Heart left ventricle (tissue), 16 donors: Measurements from ENCODE around the gene NDEL1. TPM values are rescaled to one million over a fixed set of nuclear protein-coding genes. Genes with fewer than 3 reads are reported as not detected.
"Not testable (repeated sequence)": the region's sequence is repeated elsewhere in the genome, so short reads cannot be mapped to it uniquely, and the experiment has no call there.

Experiments
- ATAC-seq, 4 donors: fragments of 200-7000 bp; cut with Tn5 transposase; one replicate each; pipeline ENCODE4 v1.9.1; 2020 to 2022; ENCODE audit warnings: moderate library complexity in 4 of 4, mild to moderate bottlenecking in 3 of 4, moderate number of reproducible peaks in 1 of 4
- DNase-seq, 5 donors: peaks; one replicate each; pipeline ENCODE4 v3.0.0-alpha.2; 2020
- H3K27ac ChIP-seq, 12 donors: fragments of 200-600 bp; sonication (generic) in 4 of 12; one replicate each; pipeline versions ENCODE4 v1.5.0 to v1.8.0; 2016 to 2022; ENCODE audit warnings: mild to moderate bottlenecking in 2 of 12
- H3K27me3 ChIP-seq, 9 donors: fragments of 200-600 bp; sonication (generic) in 2 of 9; one replicate each; pipeline versions ENCODE4 v1.5.1 to v1.8.0; 2016 to 2022; ENCODE audit warnings: mild to moderate bottlenecking in 3 of 9
- H3K36me3 ChIP-seq, 9 donors: fragments of 200-600 bp; sonication (generic) in 2 of 9; one replicate each; pipeline versions ENCODE4 v1.5.0 to v1.8.0; 2018 to 2022; ENCODE audit warnings: mild to moderate bottlenecking in 2 of 9
- H3K4me1 ChIP-seq, 12 donors: fragments of 200-600 bp; sonication (generic) in 4 of 12; one replicate each; pipeline versions ENCODE4 v1.5.0 to v1.8.0; 2016 to 2022; ENCODE audit warnings: mild to moderate bottlenecking in 3 of 12
- H3K4me3 ChIP-seq, 12 donors: fragments of 200-600 bp; sonication (generic) in 4 of 12; one replicate each; pipeline versions ENCODE4 v1.5.0 to v1.8.0; 2017 to 2022; ENCODE audit warnings: mild to moderate bottlenecking in 9 of 12, moderate library complexity in 4 of 12
- H3K9me3 ChIP-seq, 12 donors: fragments of 200-600 bp; sonication (generic) in 4 of 12; one replicate each; pipeline versions ENCODE4 v1.5.0 to v1.8.0; 2016 to 2022; ENCODE audit warnings: mild to moderate bottlenecking in 1 of 12
- CTCF ChIP-seq, 12 donors: fragments of 200-600 bp; sonication (generic) in 4 of 12; IDR thresholded peaks; one replicate each; pipeline versions ENCODE4 v1.5.0 to v1.8.0; 2018 to 2022; ENCODE audit warnings: antibody characterized with exemption in 12 of 12, mild to moderate bottlenecking in 5 of 12
- POLR2A ChIP-seq, 2 donors: fragments of 450-650 bp; IDR thresholded peaks; one replicate each; pipeline ENCODE4 v1.6.1; 2017; ENCODE audit warnings: antibody characterized with exemption in 2 of 2, mild to moderate bottlenecking in 2 of 2, moderate library complexity in 2 of 2
- WGBS, 4 donors: extraction: QIAGEN DNeasy Blood & Tissue Kit in 2 of 4; methylation state at CpG; one replicate each; pipeline versions ENCODE4 v1.1.5 to v1.1.7; 2013 to 2018; 5-methylcytosine and 5-hydroxymethylcytosine counted together
- intact Hi-C, 10 donors: fragments of 100-400 bp; cut with DNase I; formaldehyde crosslinking; loops; one replicate each; pipeline versions ENCODE4 v1.11.1 to v1.14.2; 2022
- polyA plus RNA-seq, 2 donors: library from polyadenylated mRNA; stranded (reverse); fragments of 200-250 nt; gene quantifications; one replicate each; pipeline ENCODE4 v1.2.3, GENCODE V29; 2013
- total RNA-seq, 9 donors: library from RNA; depleted of rRNA in 2 of 9; stranded (reverse); fragments of >200 nt in 2 of 9; fragmentation: NEBNext Ultra II Directional in 3 of 9; extraction: Animal tissue kit (Norgen Biotek cat#: 25700) in 3 of 9; gene quantifications; one replicate each; pipeline versions ENCODE4 v1.1.0 to v1.2.4, GENCODE V29; 2016 to 2023
- donor health status: ischemic (EF 13 %, LVEDD 7.1; RV severe dilation, severe dysfunction).
- donor health status: healthy with polysubstance abuse.
- donor health status: DM: no; HTN: yes; CAD: no.
- donor health status: DM: no; HTN: no; CAD: no.
- donor health status: ischemic (EF 25% LVEDD 6.9; RV normal size, moderate dysfunction).
- donor health status: ischemic (EF 25% LVEDD 5.7; RV mildly dilated, moderate dysfunction).
- donor health status: healthy.
- donor health status: DM: yes; HTN: yes; CAD: no.
- donor health status: ischemic (EF 35%, LVEDD 5.7; RV mildly dilated, moderate dysfunction).
- donor health status: nonischemic (EF 11% LVEDD 7.7; RV severe dilation, severe dysfunction).
- donor health status: DM: yes; HTN: yes; CAD: no.
- donor health status: PGD.
- donor health status: ischemic (EF 29% LVEDD 5.4; RV normal size, mild dysfunction).
- donor health status: nonischemic (EF 23%, LVEDD 6.1; RV moderate dilation, normal function).

Gene NDEL1
- total and polyA plus RNA-seq, 11 donors, result 16.5 to 36.4 (median 25.8) TPM

GRCh38 chr17:8391711-8392110 lies 44.0 kb upstream of the NDEL1 start:
- WGBS, 4 donors, result 46 to 60% (median 50%) methylated on average over 9 of the region's 9 CpGs
- intact Hi-C loops, result no loop called here
- peaks cover 0 to 27% (median 11%) of the 10 kb centered on the region in 9 donors for H3K27me3 ChIP-seq

GRCh38 chr17:8392274-8392673 lies 43.4 kb upstream of the NDEL1 start:
- Histone ChIP-seq H3K27ac (no peak overlapping the region), H3K4me1 (peaks cover 0 to 6% (median 0%) of the 10 kb centered on the region in 12 donors), H3K27me3 (peaks cover 0 to 32% (median 16%) of the 10 kb centered on the region in 9 donors), H3K36me3 (no peaks in the 10 kb centered on the region), H3K9me3 (no peaks in the 10 kb centered on the region), H3K4me3 (no peak overlapping the region)
- WGBS, 4 donors, result 64 to 72% (median 67%) methylated on average over 16 to 18 of the region's 18 CpGs
- intact Hi-C loops, result no loop called here
- DNase-seq (no peak), ATAC-seq (peak in 1 of 4 donors; percentile 27)
- TF ChIP-seq POLR2A (IDR thresholded peaks at IDR 0.05) (no peak), CTCF (IDR thresholded peaks at IDR 0.05) (no peak)

More at GRCh38 chr17:8391711-8392110, 44.0 kb upstream of the NDEL1 start:
- H3K36me3 ChIP-seq, result no peaks in the 10 kb centered on the region
- TF ChIP-seq POLR2A (IDR thresholded peaks at IDR 0.05), result no peak
- no peak for TF ChIP-seq CTCF (IDR thresholded peaks at IDR 0.05)
- no peaks in the 10 kb centered on the region for H3K9me3 ChIP-seq
- no peak overlapping the region for H3K4me3 ChIP-seq
- DNase-seq (no peak), ATAC-seq (no peak)
- peaks cover 0 to 6% (median 0%) of the 10 kb centered on the region in 12 donors for H3K4me1 ChIP-seq
- no peak overlapping the region for H3K27ac ChIP-seq

GRCh38 chr17:8392674-8393469 lies 42.8 kb upstream of the NDEL1 start:
- intact Hi-C loops, result no loop called here
- no peak overlapping the region for H3K27ac ChIP-seq
- no peaks in the 10 kb centered on the region for H3K9me3 ChIP-seq
- H3K36me3 ChIP-seq, result no peaks in the 10 kb centered on the region
- peaks cover 0 to 37% (median 18%) of the 10 kb centered on the region in 9 donors for H3K27me3 ChIP-seq
- no peak overlapping the region for H3K4me3 ChIP-seq
- peak in 1 of 4 donors; percentile 29 for ATAC-seq
- DNase-seq, result no peak
- peaks cover 0 to 6% (median 0%) of the 10 kb centered on the region in 12 donors for H3K4me1 ChIP-seq
- WGBS, 4 donors, result 84 to 90% (median 86%) methylated on average over 8 to 46 of the region's 46 CpGs
- no peak for TF ChIP-seq CTCF (IDR thresholded peaks at IDR 0.05)
- TF ChIP-seq POLR2A (IDR thresholded peaks at IDR 0.05), result no peak

- intact Hi-C loops, result no loop called here
- 64 to 72% (median 69%) methylated on average over 8 of the region's 8 CpGs for WGBS, 4 donors
- Histone ChIP-seq H3K4me3 (no peak overlapping the region), H3K27ac (no peak overlapping the region), H3K27me3 (peaks cover 0 to 41% (median 21%) of the 10 kb centered on the region in 9 donors), H3K9me3 (no peaks in the 10 kb centered on the region), H3K4me1 (peaks cover 0 to 6% (median 0%) of the 10 kb centered on the region in 12 donors), H3K36me3 (no peaks in the 10 kb centered on the region)
- no peak for DNase-seq
- peak in 2 of 4 donors; percentile 44 to 54 for ATAC-seq
- TF ChIP-seq CTCF (IDR thresholded peaks at IDR 0.05) (no peak), POLR2A (IDR thresholded peaks at IDR 0.05) (no peak)
Measured at GRCh38 chr17:8393470-8394231, 42.0 kb upstream of the NDEL1 start.

- H3K4me3 ChIP-seq, DNase-seq, intact Hi-C loops, ATAC-seq, H3K9me3 ChIP-seq, H3K4me1 ChIP-seq, H3K36me3 ChIP-seq, H3K27ac ChIP-seq: not testable (repeated sequence)
- peaks cover 0 to 41% (median 21%) of the 10 kb centered on the region in 9 donors for H3K27me3 ChIP-seq
- 71 to 90% (median 85%) methylated on average over 9 of the region's 9 CpGs for WGBS, 4 donors
Measured at GRCh38 chr17:8394497-8394896, 41.2 kb upstream of the NDEL1 start.
